ENCODE measurements around the gene LRRFIP1.

Gene LRRFIP1

GRCh38 chr2:237716011-237716410 lies 88.6 kb downstream of the LRRFIP1 start:
- Histone ChIP-seq H3K36me3 (ENCODE audit: control insufficient read depth, insufficient read depth, low read length) (peaks cover 3% of the 10 kb centered on the region), H3K4me3 (ENCODE audit: low read length) (no peak overlapping the region), H3K4me1 (ENCODE audit: control insufficient read depth, insufficient read depth, low read length) (peaks cover 18% of the 10 kb centered on the region), H3K9ac (ENCODE audit: low read length) (no peak overlapping the region), H3K9me3 (ENCODE audit: control insufficient read depth, low read length) (no peaks in the 10 kb centered on the region), H3K27me3 (ENCODE audit: control insufficient read depth, insufficient read depth, low read length) (no peaks in the 10 kb centered on the region)

- Histone ChIP-seq H3K4me1 (ENCODE audit: control insufficient read depth, insufficient read depth, low read length) (peaks cover 18% of the 10 kb centered on the region), H3K36me3 (ENCODE audit: control insufficient read depth, insufficient read depth, low read length) (peaks cover 4% of the 10 kb centered on the region)
Measured at GRCh38 chr2:237717366-237718276, 90.2 kb downstream of the LRRFIP1 start.

GRCh38 chr2:237718277-237718634 lies 90.9 kb downstream of the LRRFIP1 start:
- Histone ChIP-seq H3K4me1 (ENCODE audit: control insufficient read depth, insufficient read depth, low read length) (peaks cover 20% of the 10 kb centered on the region), H3K9me3 (ENCODE audit: control insufficient read depth, low read length) (no peaks in the 10 kb centered on the region), H3K36me3 (ENCODE audit: control insufficient read depth, insufficient read depth, low read length) (peaks cover 4% of the 10 kb centered on the region), H3K27me3 (ENCODE audit: control insufficient read depth, insufficient read depth, low read length) (no peaks in the 10 kb centered on the region), H3K9ac (ENCODE audit: low read length) (no peak overlapping the region), H3K4me3 (ENCODE audit: low read length) (no peak overlapping the region)

More at GRCh38 chr2:237717366-237718276, 90.2 kb downstream of the LRRFIP1 start:
- Histone ChIP-seq H3K9me3 (ENCODE audit: control insufficient read depth, low read length) (no peaks in the 10 kb centered on the region), H3K27me3 (ENCODE audit: control insufficient read depth, insufficient read depth, low read length) (no peaks in the 10 kb centered on the region), H3K4me3 (ENCODE audit: low read length) (no peak overlapping the region), H3K9ac (ENCODE audit: low read length) (no peak overlapping the region)

- no peaks in the 10 kb centered on the region for H3K27me3 ChIP-seq (ENCODE audit: control insufficient read depth, insufficient read depth, low read length)
- peaks cover 31% of the 10 kb centered on the region for H3K4me1 ChIP-seq (ENCODE audit: control insufficient read depth, insufficient read depth, low read length)
- H3K4me3 ChIP-seq (ENCODE audit: low read length) = no peak overlapping the region
- H3K36me3 ChIP-seq (ENCODE audit: control insufficient read depth, insufficient read depth, low read length) = peaks cover 4% of the 10 kb centered on the region
- H3K9me3 ChIP-seq (ENCODE audit: control insufficient read depth, low read length) = no peaks in the 10 kb centered on the region
- no peak overlapping the region for H3K9ac ChIP-seq (ENCODE audit: low read length)
Measured at GRCh38 chr2:237720444-237720843, 93.1 kb downstream of the LRRFIP1 start.

- Histone ChIP-seq H3K27me3 (ENCODE audit: control insufficient read depth, insufficient read depth, low read length) (no peaks in the 10 kb centered on the region), H3K4me3 (ENCODE audit: low read length) (no peak overlapping the region), H3K9me3 (ENCODE audit: control insufficient read depth, low read length) (no peaks in the 10 kb centered on the region), H3K9ac (ENCODE audit: low read length) (no peak overlapping the region), H3K4me1 (ENCODE audit: control insufficient read depth, insufficient read depth, low read length) (peaks cover 30% of the 10 kb centered on the region), H3K36me3 (ENCODE audit: control insufficient read depth, insufficient read depth, low read length) (peaks cover 4% of the 10 kb centered on the region)
Measured at GRCh38 chr2:237720957-237721356, 93.6 kb downstream of the LRRFIP1 start.

- peaks cover 31% of the 10 kb centered on the region for H3K4me1 ChIP-seq (ENCODE audit: control insufficient read depth, insufficient read depth, low read length)
- H3K4me3 ChIP-seq (ENCODE audit: low read length) = no peak overlapping the region
- no peak overlapping the region for H3K9ac ChIP-seq (ENCODE audit: low read length)
- no peaks in the 10 kb centered on the region for H3K27me3 ChIP-seq (ENCODE audit: control insufficient read depth, insufficient read depth, low read length)
- peaks cover 4% of the 10 kb centered on the region for H3K36me3 ChIP-seq (ENCODE audit: control insufficient read depth, insufficient read depth, low read length)
- no peaks in the 10 kb centered on the region for H3K9me3 ChIP-seq (ENCODE audit: control insufficient read depth, low read length)
Measured at GRCh38 chr2:237721458-237721857, 94.1 kb downstream of the LRRFIP1 start.

GRCh38 chr2:237722616-237723015 lies 95.2 kb downstream of the LRRFIP1 start:
- H3K27me3 ChIP-seq (ENCODE audit: control insufficient read depth, insufficient read depth, low read length) = no peaks in the 10 kb centered on the region
- H3K4me1 ChIP-seq (ENCODE audit: control insufficient read depth, insufficient read depth, low read length) = peaks cover 38% of the 10 kb centered on the region

GRCh38 chr2:237723023-237723422 lies 95.6 kb downstream of the LRRFIP1 start:
- H3K27me3 ChIP-seq (ENCODE audit: control insufficient read depth, insufficient read depth, low read length) = no peaks in the 10 kb centered on the region
- no peaks in the 10 kb centered on the region for H3K9me3 ChIP-seq (ENCODE audit: control insufficient read depth, low read length)
- no peak overlapping the region for H3K9ac ChIP-seq (ENCODE audit: low read length)
- peaks cover 38% of the 10 kb centered on the region for H3K4me1 ChIP-seq (ENCODE audit: control insufficient read depth, insufficient read depth, low read length)
- no peak overlapping the region for H3K4me3 ChIP-seq (ENCODE audit: low read length)
- peaks cover 4% of the 10 kb centered on the region for H3K36me3 ChIP-seq (ENCODE audit: control insufficient read depth, insufficient read depth, low read length)

More at GRCh38 chr2:237722616-237723015, 95.2 kb downstream of the LRRFIP1 start:
- no peak overlapping the region for H3K4me3 ChIP-seq (ENCODE audit: low read length)
- H3K36me3 ChIP-seq (ENCODE audit: control insufficient read depth, insufficient read depth, low read length) = peaks cover 4% of the 10 kb centered on the region
- H3K9ac ChIP-seq (ENCODE audit: low read length) = no peak overlapping the region
- no peaks in the 10 kb centered on the region for H3K9me3 ChIP-seq (ENCODE audit: control insufficient read depth, low read length)

- H3K27me3 ChIP-seq (ENCODE audit: control insufficient read depth, insufficient read depth, low read length) = no peaks in the 10 kb centered on the region
Measured at GRCh38 chr2:237723602-237724001, 96.2 kb downstream of the LRRFIP1 start.

GRCh38 chr2:237724811-237725478 lies 97.6 kb downstream of the LRRFIP1 start:
- Histone ChIP-seq H3K36me3 (ENCODE audit: control insufficient read depth, insufficient read depth, low read length) (peaks cover 4% of the 10 kb centered on the region), H3K4me1 (ENCODE audit: control insufficient read depth, insufficient read depth, low read length) (peaks cover 38% of the 10 kb centered on the region), H3K4me3 (ENCODE audit: low read length) (no peak overlapping the region), H3K27me3 (ENCODE audit: control insufficient read depth, insufficient read depth, low read length) (no peaks in the 10 kb centered on the region), H3K9ac (ENCODE audit: low read length) (no peak overlapping the region), H3K9me3 (ENCODE audit: control insufficient read depth, low read length) (no peaks in the 10 kb centered on the region)

More at GRCh38 chr2:237723602-237724001, 96.2 kb downstream of the LRRFIP1 start:
- Histone ChIP-seq H3K9me3 (ENCODE audit: control insufficient read depth, low read length) (no peaks in the 10 kb centered on the region), H3K9ac (ENCODE audit: low read length) (no peak overlapping the region), H3K4me3 (ENCODE audit: low read length) (no peak overlapping the region), H3K4me1 (ENCODE audit: control insufficient read depth, insufficient read depth, low read length) (peaks cover 38% of the 10 kb centered on the region), H3K36me3 (ENCODE audit: control insufficient read depth, insufficient read depth, low read length) (peaks cover 4% of the 10 kb centered on the region)

- peaks cover 38% of the 10 kb centered on the region for H3K4me1 ChIP-seq (ENCODE audit: control insufficient read depth, insufficient read depth, low read length)
- no peak overlapping the region for H3K4me3 ChIP-seq (ENCODE audit: low read length)
- H3K9me3 ChIP-seq (ENCODE audit: control insufficient read depth, low read length) = no peaks in the 10 kb centered on the region
- no peaks in the 10 kb centered on the region for H3K27me3 ChIP-seq (ENCODE audit: control insufficient read depth, insufficient read depth, low read length)
- no peak overlapping the region for H3K9ac ChIP-seq (ENCODE audit: low read length)
- peaks cover 4% of the 10 kb centered on the region for H3K36me3 ChIP-seq (ENCODE audit: control insufficient read depth, insufficient read depth, low read length)
Measured at GRCh38 chr2:237725661-237726060, 98.3 kb downstream of the LRRFIP1 start.

- peaks cover 46% of the 10 kb centered on the region for H3K4me1 ChIP-seq (ENCODE audit: control insufficient read depth, insufficient read depth, low read length)
- no peaks in the 10 kb centered on the region for H3K36me3 ChIP-seq (ENCODE audit: control insufficient read depth, insufficient read depth, low read length)
- no peaks in the 10 kb centered on the region for H3K9me3 ChIP-seq (ENCODE audit: control insufficient read depth, low read length)
- no peak overlapping the region for H3K9ac ChIP-seq (ENCODE audit: low read length)
- no peaks in the 10 kb centered on the region for H3K27me3 ChIP-seq (ENCODE audit: control insufficient read depth, insufficient read depth, low read length)
- no peak overlapping the region for H3K4me3 ChIP-seq (ENCODE audit: low read length)
Measured at GRCh38 chr2:237726401-237726830, 99.0 kb downstream of the LRRFIP1 start.
